Endometrium (tissue), 2 donors: ENCODE measurements around the gene PEMT.

Source experiments
- FAIRE-seq: peaks from 2 replicates; lab custom pipeline; 2012; peaks lifted over from hg19 to GRCh38; lab: Jason Lieb, UNC
- donor health status: control.
- donor health status: control.

The PEMT gene

GRCh38 chr17:17553217-17554195 lies 38.0 kb downstream of the PEMT start:
- no peak for FAIRE-seq

- no peak for FAIRE-seq
Measured at GRCh38 chr17:17552351-17553216, 38.9 kb downstream of the PEMT start.

GRCh38 chr17:17551361-17551760 lies 40.1 kb downstream of the PEMT start:
- no peak for FAIRE-seq

GRCh38 chr17:17549732-17550366 lies 41.7 kb downstream of the PEMT start:
- no peak for FAIRE-seq

- FAIRE-seq: no peak
Measured at GRCh38 chr17:17548044-17548443, 43.5 kb downstream of the PEMT start.

GRCh38 chr17:17547210-17547764 lies 44.2 kb downstream of the PEMT start:
- FAIRE-seq: no peak

GRCh38 chr17:17546399-17547185 lies 44.9 kb downstream of the PEMT start:
- no peak for FAIRE-seq

- no peak for FAIRE-seq
Measured at GRCh38 chr17:17545984-17546383, 45.5 kb downstream of the PEMT start.

- no peak for FAIRE-seq
Measured at GRCh38 chr17:17545031-17545820, 46.3 kb downstream of the PEMT start.

- FAIRE-seq: no peak
Measured at GRCh38 chr17:17542906-17543635, 48.4 kb downstream of the PEMT start.

GRCh38 chr17:17541640-17542001 lies 49.9 kb downstream of the PEMT start:
- no peak for FAIRE-seq

GRCh38 chr17:17540935-17541639 lies 50.4 kb downstream of the PEMT start:
- FAIRE-seq: no peak

- FAIRE-seq: no peak
Measured at GRCh38 chr17:17540278-17540906, 51.1 kb downstream of the PEMT start.

GRCh38 chr17:17539591-17539990 lies 51.9 kb downstream of the PEMT start:
- FAIRE-seq: no peak

- no peak for FAIRE-seq
Measured at GRCh38 chr17:17538417-17539391, 52.8 kb downstream of the PEMT start.

GRCh38 chr17:17537311-17538099 lies 54.0 kb downstream of the PEMT start:
- no peak for FAIRE-seq

GRCh38 chr17:17536702-17537101 lies 54.8 kb downstream of the PEMT start:
- no peak for FAIRE-seq
